ENCODE measurements around the gene MID1.

Gene MID1

GRCh38 chrX:10395643-10396042, 224.7 kb downstream of the MID1 start:
- no peaks in the 10 kb centered on the region for H3K9me3 ChIP-seq (ENCODE audit: insufficient read depth, low read length)
- no peak for TF ChIP-seq CTCF (IDR thresholded peaks at IDR 0.05; ENCODE audit: low read depth, low read length)
- no peak for TF ChIP-seq EZH2phosphoT487 (IDR thresholded peaks at IDR 0.05; ENCODE audit: low read depth)
- no peaks in the 10 kb centered on the region for H3K79me2 ChIP-seq (ENCODE audit: low read length)
- no peaks in the 10 kb centered on the region for H3K27me3 ChIP-seq (ENCODE audit: low read depth, low read length)
- no peak overlapping the region for H2AFZ ChIP-seq (ENCODE audit: low read depth, low read length)
- no peaks in the 10 kb centered on the region for H4K20me1 ChIP-seq (ENCODE audit: insufficient read depth, low read length)
- no peak overlapping the region for H3K9ac ChIP-seq (ENCODE audit: low read length)
- no peak overlapping the region for H3K4me2 ChIP-seq (ENCODE audit: low read length)
- H3K4me3 ChIP-seq (ENCODE audit: low read length): no peak overlapping the region
- H3K4me1 ChIP-seq (ENCODE audit: low read length): no peaks in the 10 kb centered on the region
- no peaks in the 10 kb centered on the region for H3K36me3 ChIP-seq (replicated peaks; ENCODE audit: low read depth, low read length)
- no peak overlapping the region for H3K27ac ChIP-seq (ENCODE audit: low read length)
